Central memory CD8-positive, alpha-beta T cell (primary cell): Measurements from ENCODE around the gene HMGN4.
"Not testable (repeated sequence)": the region's sequence is repeated elsewhere in the genome, so short reads cannot be mapped to it uniquely, and the experiment has no call there.

ENCODE experiments used
- ATAC-seq: fragments of 150-1000 bp; cut with Tn5 transposase; replicated peaks from 2 replicates; pipeline ENCODE4 v1.10.0; 2022; ENCODE audit warnings: mild to moderate bottlenecking, moderate FRiP score, moderate number of reproducible peaks; ENCODE audit not compliant: poor library complexity, severe bottlenecking; ENCODE audit errors: extremely low read depth
- DNase-seq, 2 donors: peaks; one replicate each; pipeline ENCODE4 v3.0.0; 2021; ENCODE audit warnings: low spot score in 2 of 2
- H3K27ac Mint-ChIP-seq: one replicate; pipeline ENCODE4 v1.8.0; 2022; ENCODE audit warnings: low read depth, mild to moderate bottlenecking, moderate library complexity, mixed read lengths
- H3K27me3 Mint-ChIP-seq: one replicate; pipeline ENCODE4 v1.8.0; 2022; ENCODE audit warnings: mixed read lengths
- H3K36me3 Mint-ChIP-seq: one replicate; pipeline ENCODE4 v1.8.0; 2022; ENCODE audit warnings: mild to moderate bottlenecking, moderate library complexity, mixed read lengths; ENCODE audit not compliant: insufficient read depth
- H3K4me1 Mint-ChIP-seq: one replicate; pipeline ENCODE4 v1.8.0; 2022; ENCODE audit warnings: mixed read lengths
- H3K4me3 Mint-ChIP-seq: one replicate; pipeline ENCODE4 v1.8.0; 2022; ENCODE audit warnings: mild to moderate bottlenecking, moderate library complexity, mixed read lengths
- H3K9me3 Mint-ChIP-seq: one replicate; pipeline ENCODE4 v1.8.0; 2022; ENCODE audit warnings: mixed read lengths

Gene HMGN4

DNA sequence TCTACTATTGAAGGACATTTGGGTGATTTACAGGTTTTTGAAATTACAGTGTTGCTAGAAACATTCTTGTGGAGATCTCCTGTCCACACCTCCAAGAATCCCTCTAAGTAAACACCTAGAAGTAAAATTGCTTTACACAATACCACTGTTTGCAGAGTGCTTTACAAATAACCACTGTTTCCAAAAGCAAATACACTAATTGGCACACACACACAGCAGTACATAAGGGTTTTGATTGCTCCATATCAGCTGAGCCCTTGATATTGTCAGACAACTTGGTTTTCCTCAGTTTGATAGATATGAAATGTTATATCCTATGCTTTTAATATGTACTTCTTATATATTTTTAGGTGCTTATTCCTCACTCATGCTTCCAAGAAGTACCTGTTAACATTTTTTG, 6.3 kb downstream of the HMGN4 start:
- no peak overlapping the region for H3K4me3 Mint-ChIP-seq
- ATAC-seq (no peak), DNase-seq (no peak)
- peaks cover 40% of the 10 kb centered on the region for H3K36me3 Mint-ChIP-seq
- peaks cover 38% of the 10 kb centered on the region for H3K4me1 Mint-ChIP-seq
- no peak overlapping the region for H3K27ac Mint-ChIP-seq
- no peaks in the 10 kb centered on the region for H3K9me3 Mint-ChIP-seq
- H3K27me3 Mint-ChIP-seq: no peaks in the 10 kb centered on the region

- DNase-seq: no peak
- Mint-ChIP-seq H3K27ac (no peak overlapping the region), H3K36me3 (peaks cover 37% of the 10 kb centered on the region)
Observed at GRCh38 chr6:26545627-26546026, 7.5 kb downstream of the HMGN4 start.

GRCh38 chr6:26547363-26547762, 9.2 kb downstream of the HMGN4 start:
- H3K4me3 Mint-ChIP-seq, H3K27ac Mint-ChIP-seq, ATAC-seq, H3K9me3 Mint-ChIP-seq, DNase-seq, H3K27me3 Mint-ChIP-seq: not testable (repeated sequence)
- H3K4me1 Mint-ChIP-seq: peaks cover 28% of the 10 kb centered on the region
- H3K36me3 Mint-ChIP-seq: peaks cover 37% of the 10 kb centered on the region

More at GRCh38 chr6:26545627-26546026, 7.5 kb downstream of the HMGN4 start:
- H3K4me1 Mint-ChIP-seq: peaks cover 33% of the 10 kb centered on the region
- H3K27me3 Mint-ChIP-seq: no peaks in the 10 kb centered on the region
- no peak overlapping the region for H3K4me3 Mint-ChIP-seq
- no peaks in the 10 kb centered on the region for H3K9me3 Mint-ChIP-seq
- no peak for ATAC-seq

GRCh38 chr6:26550250-26550993, 12.3 kb downstream of the HMGN4 start:
- Mint-ChIP-seq H3K27ac (peak overlapping the region; percentile 77), H3K9me3 (peaks cover 5% of the 10 kb centered on the region), H3K4me1 (peaks cover 16% of the 10 kb centered on the region), H3K36me3 (peaks cover 18% of the 10 kb centered on the region), H3K4me3 (no peak overlapping the region), H3K27me3 (no peaks in the 10 kb centered on the region)
- DNase-seq (no peak), ATAC-seq (no peak)

GRCh38 chr6:26552205-26552604, 14.0 kb downstream of the HMGN4 start:
- no peaks in the 10 kb centered on the region for H3K27me3 Mint-ChIP-seq
- no peak overlapping the region for H3K4me3 Mint-ChIP-seq
- ATAC-seq (no peak), DNase-seq (no peak)
- peaks cover 5% of the 10 kb centered on the region for H3K9me3 Mint-ChIP-seq
- H3K4me1 Mint-ChIP-seq: peaks cover 22% of the 10 kb centered on the region
- H3K27ac Mint-ChIP-seq: no peak overlapping the region
- peaks cover 18% of the 10 kb centered on the region for H3K36me3 Mint-ChIP-seq

GRCh38 chr6:26552640-26553188, 14.5 kb downstream of the HMGN4 start:
- DNase-seq: no peak
- Mint-ChIP-seq H3K27ac (no peak overlapping the region), H3K36me3 (peaks cover 18% of the 10 kb centered on the region), H3K4me1 (peaks cover 25% of the 10 kb centered on the region), H3K27me3 (no peaks in the 10 kb centered on the region), H3K9me3 (peaks cover 5% of the 10 kb centered on the region), H3K4me3 (no peak overlapping the region)
- no peak for ATAC-seq

DNA sequence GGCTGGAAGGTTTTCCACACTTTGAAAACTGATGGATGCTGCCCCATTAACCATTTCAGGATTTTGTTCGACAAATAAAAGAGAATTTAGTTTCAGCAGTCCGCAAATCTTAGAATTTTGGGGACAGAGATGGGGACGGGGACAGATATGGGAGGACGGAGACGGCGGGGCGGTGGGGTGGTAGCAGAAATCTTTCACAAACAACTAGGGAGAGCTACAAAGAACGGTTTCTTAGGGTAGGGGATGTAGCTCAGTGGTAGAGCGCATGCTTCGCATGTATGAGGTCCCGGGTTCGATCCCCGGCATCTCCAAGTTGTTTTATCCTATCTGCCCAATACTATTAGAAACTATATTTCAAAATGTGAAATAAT, 15.1 kb downstream of the HMGN4 start:
- Mint-ChIP-seq H3K27ac (no peak overlapping the region), H3K4me3 (no peak overlapping the region), H3K36me3 (peaks cover 18% of the 10 kb centered on the region), H3K4me1 (peaks cover 25% of the 10 kb centered on the region), H3K9me3 (peaks cover 5% of the 10 kb centered on the region), H3K27me3 (no peaks in the 10 kb centered on the region)
- DNase-seq (peak; percentile 56 to 71), ATAC-seq (peak; percentile 61)

DNA sequence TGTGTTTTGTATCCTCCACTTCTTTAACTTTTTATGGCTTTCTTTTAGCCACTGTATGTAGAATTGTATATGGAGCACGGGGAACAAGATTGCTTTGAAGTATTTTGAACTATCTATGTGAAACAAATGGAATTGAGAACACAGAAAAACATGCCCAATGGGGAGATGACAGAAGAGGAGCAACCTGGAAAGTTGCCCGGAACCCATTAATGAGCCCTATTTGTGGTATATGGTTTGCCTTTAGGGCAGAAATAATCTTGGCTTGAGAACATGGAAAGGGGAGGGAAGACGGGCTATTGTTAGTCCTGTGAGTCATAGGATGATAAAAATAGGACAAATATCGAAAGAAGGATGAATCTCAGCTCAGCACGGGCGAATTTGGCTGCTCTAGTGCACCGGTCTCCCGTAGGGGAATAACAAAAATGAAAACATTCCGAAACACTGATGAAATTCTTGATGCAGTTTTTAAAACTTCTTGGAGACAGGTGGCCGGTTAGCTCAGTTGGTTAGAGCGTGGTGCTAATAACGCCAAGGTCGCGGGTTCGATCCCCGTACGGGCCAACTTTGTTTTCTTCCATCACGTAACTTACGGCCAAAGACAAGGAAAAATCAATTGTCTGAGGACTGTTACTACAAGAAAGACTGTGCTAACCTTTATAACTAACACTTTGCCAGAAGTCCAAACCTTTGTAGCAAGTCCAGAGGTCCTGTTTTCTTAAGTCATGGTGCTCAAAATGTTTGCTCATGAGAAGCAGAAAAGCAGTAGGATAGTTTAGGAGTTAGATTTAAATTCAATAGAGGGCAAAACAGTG, 15.7 kb downstream of the HMGN4 start:
- Mint-ChIP-seq H3K4me1 (peaks cover 25% of the 10 kb centered on the region), H3K36me3 (peaks cover 18% of the 10 kb centered on the region), H3K4me3 (no peak overlapping the region), H3K27ac (no peak overlapping the region), H3K9me3 (peaks cover 5% of the 10 kb centered on the region), H3K27me3 (no peaks in the 10 kb centered on the region)
- ATAC-seq: peak; percentile 50
- peak; percentile 67 to 76 for DNase-seq

DNA sequence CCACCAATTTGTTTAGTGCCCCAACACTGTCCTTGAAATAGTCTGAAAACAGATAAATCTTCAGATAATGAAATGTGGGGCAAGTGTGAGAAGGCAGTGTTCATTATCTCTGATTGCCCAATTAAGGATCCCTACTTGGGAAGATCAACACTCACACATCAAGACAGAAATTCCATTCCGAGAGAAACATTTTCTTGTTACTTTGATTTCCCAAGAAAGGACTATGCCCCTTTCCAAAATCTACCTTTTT, 16.2 kb downstream of the HMGN4 start:
- H3K36me3 Mint-ChIP-seq: peaks cover 18% of the 10 kb centered on the region
- peaks cover 25% of the 10 kb centered on the region for H3K4me1 Mint-ChIP-seq

GRCh38 chr6:26554697-26555504, 16.7 kb downstream of the HMGN4 start:
- H3K27ac Mint-ChIP-seq: no peak overlapping the region
- peaks cover 5% of the 10 kb centered on the region for H3K9me3 Mint-ChIP-seq
- DNase-seq: peak in 1 of 2 donors; percentile 56
- peak; percentile 50 for ATAC-seq
- no peaks in the 10 kb centered on the region for H3K27me3 Mint-ChIP-seq
- H3K4me3 Mint-ChIP-seq: no peak overlapping the region
- peaks cover 25% of the 10 kb centered on the region for H3K4me1 Mint-ChIP-seq
- peaks cover 18% of the 10 kb centered on the region for H3K36me3 Mint-ChIP-seq

More for the DNA sequence above, 16.2 kb downstream of the HMGN4 start:
- DNase-seq (no peak), ATAC-seq (peak; percentile 3)
- H3K4me3 Mint-ChIP-seq: no peak overlapping the region
- no peak overlapping the region for H3K27ac Mint-ChIP-seq
- no peaks in the 10 kb centered on the region for H3K27me3 Mint-ChIP-seq
- H3K9me3 Mint-ChIP-seq: peaks cover 5% of the 10 kb centered on the region

DNA sequence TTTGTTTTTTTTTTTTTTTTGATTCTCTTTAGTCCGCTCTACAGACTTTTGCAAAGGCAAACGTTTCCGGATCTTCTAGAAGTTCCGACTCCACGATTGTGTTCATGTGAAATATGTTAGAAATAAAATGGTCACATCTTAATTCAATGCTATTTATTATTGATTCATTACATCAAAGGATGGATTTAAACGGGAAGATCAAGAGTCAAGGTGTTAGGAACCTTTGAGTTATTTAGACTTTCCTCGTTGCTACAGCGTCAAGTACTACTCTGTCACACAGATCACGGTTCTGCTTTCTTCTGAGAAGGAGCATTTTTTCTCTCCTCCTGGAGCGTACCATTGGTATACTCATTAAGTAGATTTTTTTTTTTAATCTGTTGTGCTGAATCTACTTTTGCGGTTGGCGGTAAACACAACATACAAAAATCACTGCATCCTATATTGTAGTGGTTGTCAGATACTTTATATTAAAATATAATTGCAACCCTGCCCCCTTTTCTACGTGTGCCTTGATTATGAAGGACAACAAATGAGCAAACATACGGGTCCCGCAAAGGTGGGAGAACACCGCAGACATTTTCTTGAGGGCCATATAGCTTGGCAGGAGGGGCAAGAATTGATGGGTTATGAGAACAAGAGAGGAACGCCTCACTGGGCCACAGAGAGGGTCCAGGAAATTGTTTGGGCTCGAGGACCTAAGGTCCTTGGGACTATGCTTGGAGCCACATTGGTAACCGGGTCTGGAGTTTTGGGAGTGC, 17.5 kb downstream of the HMGN4 start:
- Mint-ChIP-seq H3K4me3 (no peak overlapping the region), H3K36me3 (peaks cover 16% of the 10 kb centered on the region), H3K4me1 (peaks cover 19% of the 10 kb centered on the region), H3K27me3 (no peaks in the 10 kb centered on the region), H3K9me3 (peaks cover 5% of the 10 kb centered on the region), H3K27ac (no peak overlapping the region)
- DNase-seq: no peak
- ATAC-seq: no peak
